Measurements from ENCODE around the gene PTPRN2. TPM values are rescaled to one million over a fixed set of nuclear protein-coding genes. Genes with fewer than 3 reads are reported as not detected.

The PTPRN2 gene
- total and polyA plus RNA-seq, 9 of the 15 experiments (the other 6 are each of a cell fraction or from before 2014, with no cell fraction given), result not detected

GRCh38 chr7:158569858-158570323, 17.7 kb downstream of the PTPRN2 start:
- Histone ChIP-seq H3K4me2 (ENCODE audit: insufficient read depth, low read length) (no peak overlapping the region), H3K9me1 (ENCODE audit: control insufficient read depth, insufficient read depth, low read length) (no peaks in the 10 kb centered on the region), H2AFZ (ENCODE audit: low read depth, low read length) (no peak overlapping the region), H3K36me3 (ENCODE audit: control insufficient read depth, insufficient read depth, low read length) (no peaks in the 10 kb centered on the region), H3K9ac (ENCODE audit: insufficient read depth in 1 of 2, low read depth in 2 of 2, low read length in 2 of 2) (no peak overlapping the region), H3K79me2 (ENCODE audit: control insufficient read depth, insufficient read depth, low read length) (no peaks in the 10 kb centered on the region), H3K9me3 (replicated peaks; ENCODE audit: control insufficient read depth, insufficient read depth, low read depth, low read length) (no peaks in the 10 kb centered on the region), H3K4me1 (replicated peaks in 1 of 2; ENCODE audit: control insufficient read depth in 2 of 2, insufficient read depth in 2 of 2, low read length in 2 of 2) (peaks cover 0 to 14% of the 10 kb centered on the region in 2 experiments; a peak in 1 of 5 replicates), H3K27me3 (ENCODE audit: control insufficient read depth in 2 of 2, insufficient read depth in 2 of 2, low read length in 2 of 2) (peaks cover 27 to 53% of the 10 kb centered on the region in 2 experiments), H4K20me1 (replicated peaks; ENCODE audit: control insufficient read depth, insufficient read depth, low read length) (no peaks in the 10 kb centered on the region; the same call in 1 of the 2 replicates), H3K4me3 (no peak overlapping the region), H3K27ac (ENCODE audit: extremely low read depth, low read depth, low read length) (no peak overlapping the region)
- 50% methylated on average over 41 of the region's 53 CpGs for WGBS (ENCODE audit: insufficient coverage, low coverage, missing lambda C conversion rate)
- BruUV-seq (replicated peaks), result no TSS peak
- DNase-seq (ENCODE audit: extremely low read depth in 1 of 4, low spot score in 3 of 4) (no peak), FAIRE-seq (no peak), ATAC-seq (no peak)
- in situ Hi-C loops (cut with MboI) (no loop called here), intact Hi-C loops (cut with micrococcal nuclease) (no loop called here)
- TF ChIP-seq ZNF408 (CRISPR knock-in tag; IDR thresholded peaks at IDR 0.05; ENCODE audit: low read depth) (no peak), ZBTB33 (CRISPR knock-in tag; IDR thresholded peaks at IDR 0.05) (peak; percentile 77; the same call in 1 of the 2 replicates), PRMT5 (CRISPR knock-in tag; IDR thresholded peaks at IDR 0.05) (no peak), SAFB2 (IDR thresholded peaks at IDR 0.05; ENCODE audit: borderline replicate concordance, low read depth, low read length, severe bottlenecking) (no peak)
- POLR2A ChIA-PET, result no interaction called here
- CTCF ChIA-PET (ENCODE audit: low intra/inter-chr PET ratio), result interaction anchor here (0.7 kb wide), 1 partner anchor 215 kb away, joined by 3 read pairs; no protein-coding TSS in a partner anchor
